Right lobe of liver (tissue), 4 donors: Measurements from ENCODE around the gene WDR45.
A peak's percentile ranks its signal among the peaks of the same experiment; 100 is the strongest.

Experiments used
- POLR2A ChIP-seq: fragments of 450-650 bp; IDR thresholded peaks from one replicate; pipeline ENCODE4 v1.6.1; 2017; ENCODE audit warnings: antibody characterized with exemption, mild to moderate bottlenecking
- TF ChIP-seq, protein P1 (sequence below), 4 donors: fragments of 200-600 bp in 3 of 4; fragments of 450-650 bp in 1 of 4; IDR thresholded peaks; one replicate each; pipeline versions ENCODE4 v1.5.1 to v1.8.0; 2016 to 2022; ENCODE audit warnings: antibody characterized with exemption in 4 of 4, mild to moderate bottlenecking in 2 of 4
- donor health status: DM: no; HTN: no; CAD: no.
- donor health status: DM: no; HTN: no; CAD: no.
- donor health status: DM: no; HTN: yes; CAD: no.

DNA sequence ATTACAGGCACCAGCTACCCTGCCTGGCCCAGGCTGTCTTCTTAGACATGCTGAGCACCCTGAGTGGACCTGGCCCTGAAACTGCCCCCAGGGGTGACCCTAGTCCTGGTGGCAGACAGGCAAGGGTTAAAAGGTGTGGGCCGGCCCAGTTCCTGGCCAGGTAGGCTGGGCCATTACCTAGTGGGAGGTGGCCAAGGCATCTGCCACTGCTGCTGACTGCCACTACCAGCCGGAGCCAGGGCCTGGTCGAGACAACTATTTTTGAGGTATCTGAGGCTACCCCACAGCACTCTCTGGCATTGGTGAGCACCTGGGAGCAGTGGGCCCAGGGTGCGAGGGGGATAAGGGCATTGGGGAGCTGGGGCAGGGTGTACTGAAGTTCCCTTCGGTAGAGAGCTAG, 20.9 kb downstream of the WDR45 start, which contains the start of gene CCDC120:
- TF ChIP-seq, protein P1, sequence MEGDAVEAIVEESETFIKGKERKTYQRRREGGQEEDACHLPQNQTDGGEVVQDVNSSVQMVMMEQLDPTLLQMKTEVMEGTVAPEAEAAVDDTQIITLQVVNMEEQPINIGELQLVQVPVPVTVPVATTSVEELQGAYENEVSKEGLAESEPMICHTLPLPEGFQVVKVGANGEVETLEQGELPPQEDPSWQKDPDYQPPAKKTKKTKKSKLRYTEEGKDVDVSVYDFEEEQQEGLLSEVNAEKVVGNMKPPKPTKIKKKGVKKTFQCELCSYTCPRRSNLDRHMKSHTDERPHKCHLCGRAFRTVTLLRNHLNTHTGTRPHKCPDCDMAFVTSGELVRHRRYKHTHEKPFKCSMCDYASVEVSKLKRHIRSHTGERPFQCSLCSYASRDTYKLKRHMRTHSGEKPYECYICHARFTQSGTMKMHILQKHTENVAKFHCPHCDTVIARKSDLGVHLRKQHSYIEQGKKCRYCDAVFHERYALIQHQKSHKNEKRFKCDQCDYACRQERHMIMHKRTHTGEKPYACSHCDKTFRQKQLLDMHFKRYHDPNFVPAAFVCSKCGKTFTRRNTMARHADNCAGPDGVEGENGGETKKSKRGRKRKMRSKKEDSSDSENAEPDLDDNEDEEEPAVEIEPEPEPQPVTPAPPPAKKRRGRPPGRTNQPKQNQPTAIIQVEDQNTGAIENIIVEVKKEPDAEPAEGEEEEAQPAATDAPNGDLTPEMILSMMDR (IDR thresholded peaks at IDR 0.05), result no peak
- TF ChIP-seq POLR2A, result peak; percentile 34
